HEK293 (cell line): Measurements from ENCODE around the gene GRB10.
A peak's percentile ranks its signal among the peaks of the same experiment; 100 is the strongest.

Source experiments
- HOXA7 ChIP-seq: sonication (generic); formaldehyde crosslinking; IDR thresholded peaks from 2 replicates; pipeline ENCODE4 v1.8.1; 2022; ENCODE audit warnings: missing genetic modification reagents, borderline replicate concordance
- KLF16 ChIP-seq: fragments of 450-650 bp; formaldehyde crosslinking; IDR thresholded peaks from 2 replicates; pipeline ENCODE4 v1.5.1; 2017; ENCODE audit warnings: missing biosample characterization, missing genetic modification characterization
- SP3 ChIP-seq: fragments of 450-650 bp; formaldehyde crosslinking; IDR thresholded peaks from 2 replicates; pipeline ENCODE4 v1.5.1; 2016; ENCODE audit warnings: missing biosample characterization, missing genetic modification characterization
- ZBTB44 ChIP-seq: fragments of 450-650 bp; IDR thresholded peaks from 2 replicates; pipeline ENCODE4 v1.5.1; 2018; ENCODE audit warnings: missing biosample characterization, mild to moderate bottlenecking, missing genetic modification characterization
- ZBTB7A ChIP-seq: fragments of 450-650 bp; formaldehyde crosslinking; IDR thresholded peaks from 2 replicates; pipeline ENCODE4 v1.5.1; 2016; ENCODE audit warnings: low read depth, missing biosample characterization, missing genetic modification characterization
- ZNF112 ChIP-seq: fragments of 450-650 bp; formaldehyde crosslinking; IDR thresholded peaks from 2 replicates; pipeline ENCODE4 v1.5.0; 2017; ENCODE audit warnings: missing biosample characterization, missing genetic modification characterization
- ZNF155 ChIP-seq: fragments of 450-650 bp; formaldehyde crosslinking; IDR thresholded peaks from 2 replicates; pipeline ENCODE4 v1.5.1; 2016; ENCODE audit warnings: missing biosample characterization, missing genetic modification characterization
- ZNF211 ChIP-seq: fragments of 450-650 bp; formaldehyde crosslinking; IDR thresholded peaks from 2 replicates; pipeline ENCODE4 v1.5.1; 2016; ENCODE audit warnings: low read depth, missing biosample characterization, missing genetic modification characterization
- ZNF274 ChIP-seq, 2 experiments: fragments of 200-500 bp in 1 of 2; fragments of 450-650 bp in 1 of 2; sonication (Bioruptor generic) in 1 of 2; formaldehyde crosslinking in 1 of 2; IDR thresholded peaks; 2 replicates each; pipeline versions ENCODE4 v1.5.1 to v1.6.1; 2014 to 2016; ENCODE audit warnings: borderline replicate concordance in 1 of 2, inconsistent platforms in 1 of 2, low read length in 1 of 2, missing biosample characterization in 1 of 2, missing genetic modification characterization in 1 of 2
- ZNF629 ChIP-seq: fragments of 450-650 bp; formaldehyde crosslinking; IDR thresholded peaks from 2 replicates; pipeline ENCODE4 v1.5.1; 2017; ENCODE audit warnings: missing biosample characterization, missing genetic modification characterization
- ZNF768 ChIP-seq: fragments of 450-650 bp; formaldehyde crosslinking; IDR thresholded peaks from 2 replicates; pipeline ENCODE4 v1.5.1; 2018; ENCODE audit warnings: missing biosample characterization, mild to moderate bottlenecking, missing genetic modification characterization
- TF ChIP-seq, protein P1 (sequence below): fragments of 450-650 bp; formaldehyde crosslinking; IDR thresholded peaks from 2 replicates; pipeline ENCODE4 v1.5.1; 2016; ENCODE audit warnings: missing biosample characterization, missing genetic modification characterization

GRCh38 chr7:50821457-50822008, 38.8 kb upstream of the GRB10 start:
- TF ChIP-seq ZBTB44 (tag by site-specific recombination) (no peak), ZNF274 (IDR thresholded peaks at IDR 0.05; ENCODE audit: low read length) (no peak), ZNF274 (tag by site-specific recombination; IDR thresholded peaks at IDR 0.05; ENCODE audit: borderline replicate concordance) (no peak), ZNF155 (tag by site-specific recombination) (no peak), ZNF112 (tag by site-specific recombination) (no peak), ZNF629 (tag by site-specific recombination) (peak; percentile 87), SP3 (tag by site-specific recombination) (0 out of 2 replicates have a peak, but pooled peaks have one; percentile 29), HOXA7 (CRISPR knock-in tag) (no peak), KLF16 (tag by site-specific recombination) (no peak), ZNF768 (tag by site-specific recombination) (no peak), ZNF211 (tag by site-specific recombination) (no peak), ZBTB7A (tag by site-specific recombination) (no peak)
- TF ChIP-seq, protein P1, sequence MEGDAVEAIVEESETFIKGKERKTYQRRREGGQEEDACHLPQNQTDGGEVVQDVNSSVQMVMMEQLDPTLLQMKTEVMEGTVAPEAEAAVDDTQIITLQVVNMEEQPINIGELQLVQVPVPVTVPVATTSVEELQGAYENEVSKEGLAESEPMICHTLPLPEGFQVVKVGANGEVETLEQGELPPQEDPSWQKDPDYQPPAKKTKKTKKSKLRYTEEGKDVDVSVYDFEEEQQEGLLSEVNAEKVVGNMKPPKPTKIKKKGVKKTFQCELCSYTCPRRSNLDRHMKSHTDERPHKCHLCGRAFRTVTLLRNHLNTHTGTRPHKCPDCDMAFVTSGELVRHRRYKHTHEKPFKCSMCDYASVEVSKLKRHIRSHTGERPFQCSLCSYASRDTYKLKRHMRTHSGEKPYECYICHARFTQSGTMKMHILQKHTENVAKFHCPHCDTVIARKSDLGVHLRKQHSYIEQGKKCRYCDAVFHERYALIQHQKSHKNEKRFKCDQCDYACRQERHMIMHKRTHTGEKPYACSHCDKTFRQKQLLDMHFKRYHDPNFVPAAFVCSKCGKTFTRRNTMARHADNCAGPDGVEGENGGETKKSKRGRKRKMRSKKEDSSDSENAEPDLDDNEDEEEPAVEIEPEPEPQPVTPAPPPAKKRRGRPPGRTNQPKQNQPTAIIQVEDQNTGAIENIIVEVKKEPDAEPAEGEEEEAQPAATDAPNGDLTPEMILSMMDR = no peak
